Left ventricle myocardium superior (tissue), 1 donor: ENCODE results near the gene HLA-DMB. TPM values are rescaled to one million over a fixed set of nuclear protein-coding genes. Genes with fewer than 3 reads are reported as not detected.

Source experiments
- ATAC-seq: fragments of 200-7000 bp; cut with Tn5 transposase; one replicate; pipeline ENCODE4 v1.9.1; 2020; ENCODE audit warnings: mild to moderate bottlenecking, moderate library complexity
- DNase-seq: peaks from one replicate; pipeline ENCODE4 v3.0.0-alpha.2; 2020
- intact Hi-C: fragments of 100-400 bp; cut with micrococcal nuclease; formaldehyde crosslinking; loops from one replicate; pipeline ENCODE4 v1.11.0; 2022
- long read RNA-seq: library from polyadenylated mRNA; unstranded; transcript quantifications from one replicate; pipeline ENCODE4 v2.0.0, GENCODE V29; 2021
- total RNA-seq: library from RNA; stranded (reverse); fragmentation: NEBNext Ultra II Directional; extraction: Animal tissue kit (Norgen Biotek cat#: 25700); gene quantifications from one replicate; pipeline ENCODE4 v1.2.1, GENCODE V29; 2021
- donor health status: DM: no; HTN: yes; CAD: no; lungs with severe emphysema.

Gene HLA-DMB
- total RNA-seq, result 10.6 TPM
- long read RNA-seq, partial matches to known transcripts, result 0 of 7 reads
- long read RNA-seq, other reads (novel, unspliced or antisense), result 3 of 7 reads

- intact Hi-C loops, result no loop called here
- ATAC-seq (peak; percentile 93), DNase-seq (no peak)
These were observed at the start of gene HLA-DMB for GRCh38 chr6:32940656-32941213. Gene HLA-DMB (minus strand): TSS chr6:32941028. CDS start chr6:32940807, 221 bp downstream.

GRCh38 chr6:32989368-32989767, 48.5 kb upstream of the HLA-DMB start:
- intact Hi-C loops, result no loop called here
- ATAC-seq (no peak), DNase-seq (no peak)

DNA sequence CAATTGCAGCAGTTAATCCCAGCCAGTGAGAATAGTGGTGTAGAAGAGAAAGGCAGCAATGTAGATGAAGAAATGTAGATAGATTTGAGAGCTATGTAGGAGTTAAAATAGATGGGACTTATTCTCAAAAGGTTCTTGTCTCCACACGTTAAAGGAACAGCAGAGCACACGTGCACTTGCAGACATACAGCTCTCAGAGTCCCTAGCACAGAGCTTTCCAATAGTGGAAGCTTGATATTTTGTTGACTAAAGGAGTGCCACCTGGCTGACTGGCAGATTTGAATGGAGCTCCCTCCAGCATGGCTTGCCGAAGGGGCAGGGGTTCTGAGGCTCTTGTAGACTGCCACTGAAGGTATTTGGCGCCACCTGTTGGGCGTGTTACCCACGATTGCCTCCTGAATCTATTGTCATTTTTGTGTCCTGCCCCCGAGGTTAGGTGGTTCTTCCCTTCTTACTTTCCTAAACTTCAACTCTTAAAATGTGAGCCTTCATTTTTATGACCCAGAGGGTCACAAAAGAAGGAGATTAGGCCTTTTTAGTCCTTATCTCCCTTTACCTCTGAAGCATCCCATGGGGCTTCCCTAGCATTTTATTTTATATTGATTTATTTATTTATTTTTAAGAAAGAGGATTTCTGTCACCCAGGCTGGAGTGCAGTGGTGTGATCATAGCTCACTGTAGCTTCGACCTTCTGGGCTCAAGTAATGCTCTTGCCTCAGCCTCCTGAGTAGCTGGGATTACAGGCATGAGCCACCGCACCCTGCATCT, 44.0 kb upstream of the HLA-DMB start:
- DNase-seq, result peak; percentile 94
- intact Hi-C loops, result loop anchor here (5.0 kb wide), 2 partner anchors 53 to 98 kb away; no protein-coding TSS in a partner anchor
- ATAC-seq, result peak; percentile 83

DNA sequence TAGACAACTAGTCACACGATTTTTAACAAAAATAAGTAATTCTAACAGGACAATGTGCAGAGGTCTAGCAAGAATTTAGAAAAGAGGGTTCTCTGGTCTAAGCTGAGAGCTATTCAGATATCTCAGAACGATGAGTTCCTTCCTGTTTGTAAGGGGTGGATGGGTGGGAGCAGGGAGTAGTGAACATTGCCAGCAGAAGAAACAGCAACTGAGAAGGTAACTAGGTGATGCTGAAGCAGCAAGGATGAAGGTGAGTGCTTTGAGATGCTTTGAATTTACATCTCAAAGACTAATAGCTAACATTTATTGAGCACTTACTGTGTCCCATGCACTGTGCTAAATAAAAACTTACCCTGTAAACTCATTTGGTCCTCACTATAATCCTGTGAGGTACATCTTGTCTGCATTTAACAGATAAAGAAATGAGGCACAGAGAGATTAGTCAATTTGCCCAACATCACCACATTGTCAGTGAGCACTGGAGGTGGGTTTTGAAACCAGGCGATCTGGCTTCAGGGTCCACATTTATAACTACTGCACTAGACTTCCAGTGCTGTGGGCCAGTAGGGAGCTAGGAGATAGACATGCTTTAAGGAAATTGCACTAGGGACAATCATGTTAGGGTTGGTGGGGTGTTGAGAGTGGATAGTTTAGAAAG, 43.3 kb upstream of the HLA-DMB start:
- no peak for DNase-seq
- peak; percentile 2 for ATAC-seq
- intact Hi-C loops, result loop anchor here (5.0 kb wide), 2 partner anchors 52 to 97 kb away; no protein-coding TSS in a partner anchor

GRCh38 chr6:32983493-32983848, 42.6 kb upstream of the HLA-DMB start:
- no peak for DNase-seq
- peak; percentile 14 for ATAC-seq
- intact Hi-C loops, result loop anchor here (5.0 kb wide), 2 partner anchors 51 to 96 kb away; no protein-coding TSS in a partner anchor

GRCh38 chr6:32982702-32983492, 42.1 kb upstream of the HLA-DMB start:
- ATAC-seq (peak; percentile 5), DNase-seq (no peak)
- intact Hi-C loops, result loop anchor here (5.0 kb wide), 2 partner anchors 51 to 96 kb away; no protein-coding TSS in a partner anchor

DNA sequence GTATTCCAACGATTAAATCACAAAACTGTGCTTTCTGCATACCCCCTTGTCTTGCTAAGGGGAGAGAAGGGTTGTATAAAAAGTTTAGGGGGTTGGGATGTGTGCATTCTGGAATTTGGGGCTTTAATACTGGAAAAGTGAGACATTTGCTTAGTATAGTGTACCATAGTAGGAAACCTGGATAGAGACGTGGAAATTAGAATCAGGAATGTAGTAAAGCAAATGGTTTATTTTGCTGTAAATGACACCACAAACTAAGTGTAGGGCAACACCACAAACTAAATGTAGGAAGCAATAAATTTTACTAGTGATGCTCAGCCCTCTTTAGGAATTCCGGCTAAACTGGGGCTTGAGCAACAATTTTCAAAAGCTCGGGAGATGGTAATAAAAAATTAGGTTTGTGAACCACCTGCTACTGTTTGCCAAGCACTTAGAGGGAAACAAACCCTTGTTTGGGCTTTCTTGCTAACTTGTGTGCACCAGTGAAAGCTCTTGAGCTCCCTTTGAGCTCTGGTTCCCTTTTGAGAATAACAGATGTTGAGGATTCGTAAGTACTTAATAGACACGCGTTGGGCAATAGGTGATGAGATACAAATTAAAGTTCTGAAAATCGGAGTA, 41.4 kb upstream of the HLA-DMB start:
- intact Hi-C loops, result loop anchor here (5.0 kb wide), 2 partner anchors 50 to 95 kb away; no protein-coding TSS in a partner anchor
- DNase-seq, result no peak
- ATAC-seq, result no peak

- intact Hi-C loops, result loop anchor here (5.0 kb wide), 2 partner anchors 48 to 93 kb away; no protein-coding TSS in a partner anchor
- no peak for ATAC-seq
- DNase-seq, result no peak
These were observed 39.7 kb upstream of the HLA-DMB start for GRCh38 chr6:32980488-32981038.

- intact Hi-C loops, result loop anchor here (5.0 kb wide), 2 partner anchors 48 to 93 kb away; no protein-coding TSS in a partner anchor
- ATAC-seq, result no peak
- no peak for DNase-seq
These were observed 39.1 kb upstream of the HLA-DMB start for GRCh38 chr6:32979720-32980487.

GRCh38 chr6:32977953-32978324, 37.1 kb upstream of the HLA-DMB start:
- intact Hi-C loops, result no loop called here
- DNase-seq, result no peak
- no peak for ATAC-seq

DNA sequence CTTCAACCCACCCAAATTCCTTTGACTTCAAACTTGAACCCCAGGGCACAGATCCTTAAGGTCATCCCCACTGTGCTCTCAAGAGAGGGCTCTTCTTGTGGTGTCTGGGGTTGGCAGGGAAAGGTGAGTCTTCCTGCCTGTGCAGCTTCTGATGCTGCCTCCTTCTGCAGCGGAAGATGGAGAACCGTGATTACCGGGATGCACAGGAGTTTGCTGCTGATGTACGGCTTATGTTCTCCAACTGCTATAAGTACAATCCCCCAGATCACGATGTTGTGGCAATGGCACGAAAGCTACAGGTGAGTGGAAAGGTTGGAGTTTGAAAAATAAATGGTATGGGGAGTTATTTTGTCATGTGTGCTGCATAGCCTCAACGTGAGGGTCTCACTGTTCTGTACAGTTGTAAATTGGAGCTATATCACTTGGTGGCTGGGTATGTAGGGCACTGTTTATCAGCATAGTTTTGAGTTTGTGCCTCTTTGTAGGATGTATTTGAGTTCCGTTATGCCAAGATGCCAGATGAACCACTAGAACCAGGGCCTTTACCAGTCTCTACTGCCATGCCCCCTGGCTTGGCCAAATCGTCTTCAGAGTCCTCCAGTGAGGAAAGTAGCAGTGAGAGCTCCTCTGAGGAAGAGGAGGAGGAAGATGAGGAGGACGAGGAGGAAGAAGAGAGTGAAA, 36.6 kb upstream of the HLA-DMB start:
- DNase-seq, result no peak
- intact Hi-C loops, result no loop called here

GRCh38 chr6:32976334-32977069, 35.7 kb upstream of the HLA-DMB start:
- DNase-seq (no peak), ATAC-seq (no peak)
- intact Hi-C loops, result no loop called here

More for the DNA sequence above, 36.6 kb upstream of the HLA-DMB start:
- ATAC-seq, result no peak

GRCh38 chr6:32975886-32976285, 35.1 kb upstream of the HLA-DMB start:
- DNase-seq (no peak), ATAC-seq (no peak)
- intact Hi-C loops, result no loop called here

DNA sequence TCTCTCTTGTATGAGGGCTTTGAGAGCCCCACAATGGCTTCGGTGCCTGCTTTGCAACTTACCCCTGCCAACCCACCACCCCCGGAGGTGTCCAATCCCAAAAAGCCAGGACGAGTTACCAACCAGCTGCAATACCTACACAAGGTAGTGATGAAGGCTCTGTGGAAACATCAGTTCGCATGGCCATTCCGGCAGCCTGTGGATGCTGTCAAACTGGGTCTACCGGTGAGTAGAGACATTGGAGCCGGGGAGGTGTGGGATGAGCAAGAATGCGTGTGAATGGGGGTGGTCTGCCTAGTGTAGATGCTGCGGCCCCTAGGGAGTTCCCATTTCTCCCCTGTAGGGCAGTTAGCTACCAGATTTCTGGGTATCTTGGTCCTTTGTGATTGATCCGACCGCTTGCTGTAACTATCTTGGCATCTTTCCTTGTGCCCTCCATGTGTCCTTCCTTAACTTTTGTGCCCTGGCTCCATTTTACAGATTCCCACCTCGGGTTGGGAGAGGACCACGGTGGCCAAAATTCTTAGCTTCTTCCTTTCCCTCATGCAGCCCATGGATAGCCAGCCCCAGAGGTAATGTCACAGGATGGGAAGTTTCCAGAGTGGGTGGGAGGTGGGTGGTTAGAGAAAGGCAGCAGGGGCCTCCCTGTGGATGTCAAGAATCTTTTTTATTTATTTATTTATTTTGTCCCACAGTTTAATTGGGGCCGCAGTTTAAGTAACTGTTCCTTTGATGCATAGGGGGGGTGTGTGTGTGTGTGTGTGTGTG, 33.9 kb upstream of the HLA-DMB start:
- intact Hi-C loops, result no loop called here
- ATAC-seq (no peak), DNase-seq (no peak)

DNA sequence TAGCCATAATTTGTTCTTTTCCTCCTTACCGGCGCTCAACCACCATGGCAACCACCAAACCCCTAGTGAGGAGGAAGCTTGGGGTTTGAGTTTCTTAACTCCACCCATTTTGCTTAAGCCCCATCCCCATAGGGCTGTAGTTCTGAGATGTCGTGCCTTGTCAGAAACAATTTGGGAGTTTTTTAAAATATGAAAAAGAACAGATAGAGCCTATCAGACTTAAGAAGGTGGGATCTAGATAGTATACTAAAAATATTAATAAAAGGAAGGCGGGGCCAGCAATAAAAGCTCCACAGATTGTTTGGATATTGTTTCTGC, 33.1 kb upstream of the HLA-DMB start:
- intact Hi-C loops, result no loop called here
- ATAC-seq (no peak), DNase-seq (no peak)
